ENCODE data around the gene FRMPD3. TPM values are rescaled to one million over a fixed set of nuclear protein-coding genes. Genes with fewer than 3 reads are reported as not detected.

The FRMPD3 gene
- total RNA-seq, 1 experiment from 2014 or later: 0.20 TPM

DNA sequence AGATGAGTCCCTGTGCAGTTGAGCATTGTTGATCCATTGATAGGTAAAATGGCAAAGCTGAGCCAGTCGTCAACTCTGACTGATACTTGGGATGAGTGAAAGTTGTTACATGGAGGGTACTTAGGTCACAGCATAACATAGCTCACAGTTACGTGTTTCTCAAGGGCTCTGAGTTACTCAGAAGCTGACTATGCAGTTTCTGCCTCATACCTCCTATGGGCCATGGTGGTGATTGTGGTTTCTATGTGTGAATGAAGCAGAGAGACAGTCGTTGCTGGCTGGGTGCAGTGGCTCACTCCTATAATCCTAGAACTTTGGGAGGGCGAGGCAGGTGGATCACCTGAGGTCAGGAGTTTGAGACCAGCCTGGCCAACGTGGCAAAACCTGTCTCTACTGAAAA, 30.8 kb downstream of the FRMPD3 start:
- H3K27me3 ChIP-seq (ENCODE audit: insufficient read depth, low read depth): no peaks in the 10 kb centered on the region
- 0 out of 2 replicates have a peak, but pooled peaks cover 7% of the 10 kb centered on the region for H3K4me1 ChIP-seq (replicated peaks; ENCODE audit: insufficient read depth)
- no peaks in the 10 kb centered on the region for H4K20me1 ChIP-seq (ENCODE audit: insufficient read depth)
- no peak overlapping the region for H3K27ac ChIP-seq
- no peaks in the 10 kb centered on the region for H3K79me2 ChIP-seq (ENCODE audit: low read depth)
- no TSS peak for BruUV-seq (replicated peaks)
- no peaks in the 10 kb centered on the region for H3K9me2 ChIP-seq (ENCODE audit: insufficient read depth)
- H3K9me3 ChIP-seq (ENCODE audit: insufficient read depth, low read depth): no peaks in the 10 kb centered on the region
- no peaks in the 10 kb centered on the region for H3F3A ChIP-seq (ENCODE audit: insufficient read depth, low read depth)
- no peaks in the 10 kb centered on the region for H3K36me3 ChIP-seq (ENCODE audit: low read depth)
- intact Hi-C loops (cut with micrococcal nuclease; ENCODE audit: unreplicated experiment): no loop called here
- POLR2A ChIA-PET (ENCODE audit: unreplicated experiment): no interaction called here
- CTCF ChIA-PET: no interaction called here
- TF ChIP-seq, protein P1, sequence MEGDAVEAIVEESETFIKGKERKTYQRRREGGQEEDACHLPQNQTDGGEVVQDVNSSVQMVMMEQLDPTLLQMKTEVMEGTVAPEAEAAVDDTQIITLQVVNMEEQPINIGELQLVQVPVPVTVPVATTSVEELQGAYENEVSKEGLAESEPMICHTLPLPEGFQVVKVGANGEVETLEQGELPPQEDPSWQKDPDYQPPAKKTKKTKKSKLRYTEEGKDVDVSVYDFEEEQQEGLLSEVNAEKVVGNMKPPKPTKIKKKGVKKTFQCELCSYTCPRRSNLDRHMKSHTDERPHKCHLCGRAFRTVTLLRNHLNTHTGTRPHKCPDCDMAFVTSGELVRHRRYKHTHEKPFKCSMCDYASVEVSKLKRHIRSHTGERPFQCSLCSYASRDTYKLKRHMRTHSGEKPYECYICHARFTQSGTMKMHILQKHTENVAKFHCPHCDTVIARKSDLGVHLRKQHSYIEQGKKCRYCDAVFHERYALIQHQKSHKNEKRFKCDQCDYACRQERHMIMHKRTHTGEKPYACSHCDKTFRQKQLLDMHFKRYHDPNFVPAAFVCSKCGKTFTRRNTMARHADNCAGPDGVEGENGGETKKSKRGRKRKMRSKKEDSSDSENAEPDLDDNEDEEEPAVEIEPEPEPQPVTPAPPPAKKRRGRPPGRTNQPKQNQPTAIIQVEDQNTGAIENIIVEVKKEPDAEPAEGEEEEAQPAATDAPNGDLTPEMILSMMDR (conservative IDR thresholded peaks at IDR 0.05): no peak
- no peak for TF ChIP-seq EZH2 (IDR thresholded peaks at IDR 0.05; ENCODE audit: low read depth)
- no peak overlapping the region for H3K4me3 ChIP-seq
- H2AFZ ChIP-seq: no peak overlapping the region
- no peak overlapping the region for H3K4me2 ChIP-seq
- DNase-seq: no peak

DNA sequence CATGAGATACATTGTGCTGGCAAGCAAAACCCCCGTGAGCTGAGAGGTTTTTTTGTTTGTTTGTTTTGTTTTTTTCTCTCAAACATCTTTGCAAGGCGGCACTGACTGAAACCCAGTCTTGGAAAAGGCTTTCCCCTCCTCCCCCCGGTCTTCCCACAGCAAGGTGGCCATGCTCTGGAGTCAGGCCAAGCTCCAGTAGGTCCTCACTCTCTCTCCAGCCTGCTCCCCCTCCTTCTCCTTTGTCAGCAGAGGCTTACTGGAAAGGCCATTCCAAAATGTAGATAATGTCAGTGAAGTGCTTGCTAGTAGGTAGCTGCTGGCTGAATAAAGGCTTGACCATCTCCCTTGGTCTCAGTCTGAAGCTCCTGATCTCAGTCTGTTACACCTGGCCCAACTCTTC, 32.6 kb downstream of the FRMPD3 start:
- Histone ChIP-seq H2AFZ (no peak overlapping the region), H3F3A (ENCODE audit: insufficient read depth, low read depth) (no peaks in the 10 kb centered on the region), H4K20me1 (ENCODE audit: insufficient read depth) (no peaks in the 10 kb centered on the region), H3K27me3 (ENCODE audit: insufficient read depth, low read depth) (no peaks in the 10 kb centered on the region), H3K79me2 (ENCODE audit: low read depth) (no peaks in the 10 kb centered on the region), H3K4me1 (replicated peaks; ENCODE audit: insufficient read depth) (0 out of 2 replicates have a peak, but pooled peaks cover 7% of the 10 kb centered on the region), H3K27ac (no peak overlapping the region), H3K9me2 (ENCODE audit: insufficient read depth) (no peaks in the 10 kb centered on the region), H3K9me3 (ENCODE audit: insufficient read depth, low read depth) (no peaks in the 10 kb centered on the region), H3K4me3 (no peak overlapping the region), H3K36me3 (ENCODE audit: low read depth) (no peaks in the 10 kb centered on the region), H3K4me2 (no peak overlapping the region)
- ChIA-PET POLR2A (ENCODE audit: unreplicated experiment) (no interaction called here), CTCF (no interaction called here)
- DNase-seq: no peak
- TF ChIP-seq, protein P1 (conservative IDR thresholded peaks at IDR 0.05): no peak
- TF ChIP-seq EZH2 (IDR thresholded peaks at IDR 0.05; ENCODE audit: low read depth): no peak
- no TSS peak for BruUV-seq (replicated peaks)
- intact Hi-C loops (cut with micrococcal nuclease; ENCODE audit: unreplicated experiment): no loop called here

DNA sequence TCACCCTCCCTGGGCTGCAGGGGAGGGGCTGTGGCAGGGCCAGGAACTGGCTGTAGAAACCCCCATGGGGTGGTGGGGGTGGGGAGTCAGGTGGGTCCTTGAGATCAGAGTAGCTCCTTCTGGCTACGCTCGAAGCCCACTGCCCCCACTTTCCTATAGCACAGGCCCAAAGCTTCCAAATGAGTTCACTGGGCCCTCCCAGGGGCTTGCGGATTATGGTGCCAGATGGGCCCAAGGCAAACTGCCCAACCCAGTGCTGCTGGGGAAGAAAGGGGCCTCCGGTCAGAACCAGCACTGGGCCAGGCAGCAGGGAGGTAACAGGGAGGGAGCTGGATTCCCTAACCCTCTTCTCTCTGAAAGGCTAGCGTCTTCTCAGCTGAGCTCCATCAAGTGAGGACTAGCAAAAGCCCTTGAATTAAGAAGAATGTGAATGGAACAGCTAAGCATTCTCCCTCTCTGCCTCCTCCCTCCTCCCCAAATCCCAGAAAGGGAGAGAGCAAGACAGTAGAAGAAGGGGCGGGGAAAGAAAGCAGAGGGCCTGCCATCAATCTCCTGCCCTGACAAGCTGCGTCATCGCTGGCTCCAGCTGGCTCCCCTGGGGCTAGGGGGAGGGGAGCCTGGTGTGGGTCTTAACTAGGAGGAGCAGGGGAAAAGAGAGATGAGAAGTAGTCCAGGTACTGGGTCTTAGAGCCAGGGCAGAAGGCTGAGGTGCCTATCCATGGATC, 34.7 kb downstream of the FRMPD3 start:
- POLR2A ChIA-PET (ENCODE audit: unreplicated experiment): no interaction called here
- intact Hi-C loops (cut with micrococcal nuclease; ENCODE audit: unreplicated experiment): no loop called here

More for the DNA sequence above, 34.7 kb downstream of the FRMPD3 start:
- no peak for DNase-seq
- no peaks in the 10 kb centered on the region for H3K9me3 ChIP-seq (ENCODE audit: insufficient read depth, low read depth)
- no peaks in the 10 kb centered on the region for H3K9me2 ChIP-seq (ENCODE audit: insufficient read depth)
- no peak overlapping the region for H2AFZ ChIP-seq
- H3K27me3 ChIP-seq (ENCODE audit: insufficient read depth, low read depth): no peaks in the 10 kb centered on the region
- H3F3A ChIP-seq (ENCODE audit: insufficient read depth, low read depth): no peaks in the 10 kb centered on the region
- H3K27ac ChIP-seq: no peak overlapping the region
- H3K4me3 ChIP-seq: no peak overlapping the region
- no peak for TF ChIP-seq EZH2 (IDR thresholded peaks at IDR 0.05; ENCODE audit: low read depth)
- TF ChIP-seq, protein P1 (conservative IDR thresholded peaks at IDR 0.05): no peak
- H3K4me2 ChIP-seq: no peak overlapping the region
- CTCF ChIA-PET: no interaction called here
- H4K20me1 ChIP-seq (ENCODE audit: insufficient read depth): no peaks in the 10 kb centered on the region
- no peaks in the 10 kb centered on the region for H3K36me3 ChIP-seq (ENCODE audit: low read depth)
- H3K79me2 ChIP-seq (ENCODE audit: low read depth): no peaks in the 10 kb centered on the region
- BruUV-seq (replicated peaks): no TSS peak
- H3K4me1 ChIP-seq (replicated peaks; ENCODE audit: insufficient read depth): 0 out of 2 replicates have a peak, but pooled peaks cover 7% of the 10 kb centered on the region
